GM19328 (cell line): ENCODE measurements around the gene UHRF1.
"Not testable (repeated sequence)": the region's sequence is repeated elsewhere in the genome, so short reads cannot be mapped to it uniquely, and the experiment has no call there.

Source experiments
- ATAC-seq: cut with Tn5 transposase; IDR thresholded peaks from one replicate; pipeline ENCODE4 v1.9.1; 2021; ENCODE audit warnings: mild to moderate bottlenecking, moderate library complexity; ENCODE audit not compliant: unreplicated experiment

Gene UHRF1

DNA sequence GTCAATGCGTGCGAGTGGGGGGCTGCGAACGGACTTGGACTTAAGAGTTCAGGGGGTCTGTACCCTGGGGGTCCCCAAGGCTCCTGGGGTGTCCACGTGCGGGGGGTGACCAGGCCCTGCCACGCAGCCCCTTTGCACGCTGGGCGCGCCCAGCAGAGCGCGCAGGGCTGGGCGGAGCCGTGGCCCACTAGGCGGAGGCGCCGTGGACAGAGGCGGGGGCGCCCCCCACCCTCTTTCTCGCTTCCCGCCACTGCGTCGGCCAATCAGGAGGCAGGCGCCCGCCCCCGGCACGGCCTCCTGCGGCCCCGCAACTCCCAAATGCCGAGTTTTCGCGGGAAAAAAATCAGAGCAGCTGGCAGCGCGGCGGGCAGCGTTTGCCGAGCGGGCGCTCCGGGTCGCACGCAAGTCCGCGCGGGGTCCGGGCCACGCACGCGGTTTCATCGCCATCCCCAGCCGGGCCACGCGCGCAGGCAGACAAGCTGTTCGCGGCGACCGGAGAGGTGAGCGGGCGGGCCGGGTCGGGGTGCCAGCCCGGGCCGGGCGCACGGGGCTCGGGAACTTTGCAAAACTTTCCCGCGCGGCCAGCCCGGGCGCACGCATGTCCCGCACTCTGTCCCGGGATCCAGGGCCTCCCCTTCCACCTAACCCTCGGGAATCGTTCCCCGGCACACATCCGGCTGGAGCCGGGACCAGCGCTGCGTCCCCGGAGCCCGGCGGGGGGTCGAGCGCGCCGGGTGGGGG lies at the start of gene UHRF1:
Gene UHRF1 (plus strand): TSS at position 346 of the 741 bp plus-strand sequence. CDS start 1,385 bp downstream, outside the sequence.
- no peak for ATAC-seq

GRCh38 chr19:4859697-4860096 lies 49.6 kb upstream of the UHRF1 start:
- no peak for ATAC-seq

DNA sequence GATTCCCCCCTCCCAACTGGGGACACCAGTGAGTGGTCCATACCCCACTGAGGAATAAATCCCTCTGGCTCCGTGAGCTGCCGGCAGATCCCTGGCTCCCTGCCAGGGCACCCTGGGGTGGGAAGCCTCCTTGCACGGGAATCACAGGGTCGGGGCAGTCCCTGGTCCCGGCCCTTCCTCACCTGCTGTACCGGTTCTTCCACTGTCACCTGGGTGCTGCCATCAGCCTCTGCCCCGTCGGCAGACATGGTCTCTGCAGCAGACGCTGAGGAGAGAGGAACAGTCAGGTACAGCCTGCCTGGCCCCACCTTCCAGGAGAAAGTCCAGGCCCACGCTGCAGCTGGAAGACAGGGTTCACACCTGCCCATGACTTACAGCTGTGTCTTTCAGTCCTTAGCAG lies 48.2 kb upstream of the UHRF1 start:
- ATAC-seq, result no peak

DNA sequence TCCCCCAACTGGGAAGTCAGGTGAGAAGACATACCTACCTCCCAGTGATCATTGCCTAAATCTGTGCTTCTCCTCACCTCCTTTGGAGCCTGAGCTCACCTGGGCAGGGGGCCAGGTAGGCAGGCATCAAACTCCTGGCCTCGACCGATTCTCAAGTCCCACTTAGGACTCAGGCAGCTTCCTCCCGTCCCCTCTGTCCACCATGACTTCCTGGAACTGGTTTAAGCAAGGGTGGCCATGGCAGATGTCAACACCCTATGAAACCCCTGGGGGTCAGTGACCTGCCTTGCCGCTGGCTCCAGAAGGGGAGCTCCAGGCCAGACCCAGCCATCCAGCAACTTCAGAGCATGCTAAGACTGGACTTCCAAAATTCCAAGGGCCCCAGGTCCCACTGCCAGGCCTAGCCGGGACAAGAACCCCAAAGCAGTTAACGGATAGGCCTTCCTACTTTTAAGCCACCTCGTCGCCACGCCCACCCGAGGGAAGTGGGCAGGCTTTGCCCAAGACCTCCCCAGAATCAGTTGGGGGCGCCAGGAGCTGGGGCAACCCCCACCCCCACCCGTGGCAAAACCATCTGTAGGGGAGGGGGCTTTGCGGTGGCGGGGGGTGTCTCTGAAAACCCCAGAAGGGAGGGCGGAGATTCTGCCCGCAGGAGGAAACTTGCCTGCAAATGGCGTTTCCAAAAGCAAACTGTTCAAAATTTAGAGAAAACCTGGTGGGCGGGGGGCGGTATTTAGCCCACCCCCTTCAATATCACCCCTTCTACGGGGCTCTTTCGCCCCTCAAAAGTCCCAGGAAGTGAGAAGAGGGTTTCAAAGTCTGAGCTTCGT lies 42.5 kb upstream of the UHRF1 start:
- ATAC-seq, result no peak

GRCh38 chr19:4867534-4868285 lies 41.6 kb upstream of the UHRF1 start, which contains the start of gene PLIN3:
Gene PLIN3 (minus strand): TSS chr19:4867667. CDS start chr19:4861394, 6,273 bp downstream.
- peak; percentile 59 for ATAC-seq

DNA sequence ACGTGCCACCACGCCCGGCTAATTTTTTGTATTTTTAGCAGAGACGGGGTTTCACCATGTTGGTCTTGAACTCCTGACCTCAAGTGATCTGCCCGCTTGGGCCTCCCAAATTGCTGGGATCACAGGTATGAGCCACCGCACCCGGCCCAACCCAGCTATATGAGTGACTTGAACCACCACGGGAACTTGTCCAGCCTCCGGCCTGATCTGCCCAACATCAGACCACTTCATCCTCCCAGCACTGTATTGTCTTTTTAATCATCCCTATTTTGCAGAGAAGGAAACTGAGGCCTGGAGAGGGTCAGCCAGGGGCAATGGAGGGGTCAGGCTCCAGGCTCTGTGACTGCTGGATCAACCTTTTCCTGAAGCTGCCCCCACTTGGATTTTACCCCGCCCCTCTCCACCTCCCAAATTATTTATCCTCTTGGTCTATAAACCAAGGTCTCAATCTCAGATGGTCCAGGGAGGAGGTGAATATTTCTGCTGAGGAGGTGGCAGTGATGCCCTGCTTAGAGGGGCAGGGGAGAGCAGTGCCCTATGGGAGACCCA lies 40.9 kb upstream of the UHRF1 start:
- no peak for ATAC-seq

DNA sequence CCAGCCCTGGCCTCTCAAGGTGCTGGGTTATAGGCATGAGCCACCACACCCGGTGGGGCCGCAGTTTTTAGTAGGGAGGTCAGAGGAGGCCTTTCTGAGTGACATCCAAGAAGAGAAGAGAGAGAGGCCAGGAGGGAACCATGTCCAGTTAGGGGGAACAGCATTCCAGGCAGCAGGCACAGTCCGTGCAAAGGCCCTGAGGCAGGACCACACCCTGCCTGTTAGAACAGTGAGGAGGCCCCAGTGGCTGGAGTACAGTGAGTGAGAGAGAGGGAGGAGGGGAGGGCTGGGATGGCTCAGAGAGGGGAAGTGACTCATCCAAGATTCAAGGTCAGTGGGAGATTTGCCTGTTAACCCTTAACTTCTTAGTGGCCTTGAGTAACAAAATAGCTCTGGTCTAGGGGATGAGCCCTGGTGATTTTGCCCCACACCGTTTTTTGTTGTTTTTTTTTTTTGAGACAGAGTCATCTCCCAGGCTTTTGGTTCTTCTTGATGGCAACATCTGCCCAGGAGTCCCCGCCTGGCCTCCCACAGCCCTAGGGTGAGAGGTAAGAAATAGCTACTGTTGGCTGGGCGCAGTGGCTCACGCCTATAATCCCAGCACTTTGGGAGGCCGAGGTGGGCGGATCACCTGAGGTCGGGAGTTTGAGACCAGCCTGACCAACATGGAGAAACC lies 39.1 kb upstream of the UHRF1 start:
- no peak for ATAC-seq

GRCh38 chr19:4871711-4872110 lies 37.6 kb upstream of the UHRF1 start:
- no peak for ATAC-seq

DNA sequence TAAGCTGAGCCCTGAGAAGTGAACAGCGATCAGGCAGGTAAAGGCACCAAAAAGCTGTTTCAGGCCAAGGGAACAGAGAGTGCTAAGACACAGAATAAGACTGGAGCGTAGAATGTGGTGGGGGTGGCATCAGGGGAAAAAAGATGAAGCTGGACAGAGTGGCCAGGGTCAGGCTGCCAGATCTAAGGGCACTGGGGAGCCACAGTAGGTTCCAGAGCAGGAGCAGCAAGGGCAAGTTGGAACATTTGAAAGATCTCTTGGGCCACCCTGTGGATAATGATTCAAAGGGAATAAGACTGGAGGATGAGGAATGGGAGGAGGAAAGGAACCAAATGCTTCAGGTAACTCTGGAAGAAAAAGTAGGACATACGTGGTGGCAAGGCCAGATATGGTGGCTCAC lies 35.4 kb upstream of the UHRF1 start:
- ATAC-seq, result no peak

- no peak for ATAC-seq
Measured at GRCh38 chr19:4877753-4878490, 31.4 kb upstream of the UHRF1 start.

DNA sequence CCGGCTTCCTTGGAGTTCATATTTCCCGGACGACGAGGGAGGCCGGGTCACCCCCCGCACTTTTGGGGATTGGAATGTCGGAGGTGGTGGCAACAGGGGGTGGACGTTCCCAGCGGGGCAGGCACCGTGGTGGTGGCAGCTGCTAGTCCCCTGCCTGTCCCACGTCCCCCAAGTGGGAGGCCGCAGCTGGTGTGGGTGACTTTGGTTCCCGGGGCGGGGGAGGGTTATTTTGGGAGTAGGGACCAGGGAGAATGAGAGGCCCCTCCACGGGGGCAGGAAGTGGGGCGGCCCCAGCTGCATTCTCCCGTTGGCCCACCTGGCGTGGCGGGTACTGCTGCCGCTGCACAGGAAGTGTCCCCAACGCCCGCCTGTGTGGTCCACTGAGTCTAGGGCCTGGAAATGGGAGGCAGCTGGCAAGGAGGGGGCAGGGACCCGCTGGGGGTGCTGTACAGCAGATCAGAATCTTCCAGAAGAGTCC lies 30.8 kb upstream of the UHRF1 start:
- ATAC-seq, result no peak

DNA sequence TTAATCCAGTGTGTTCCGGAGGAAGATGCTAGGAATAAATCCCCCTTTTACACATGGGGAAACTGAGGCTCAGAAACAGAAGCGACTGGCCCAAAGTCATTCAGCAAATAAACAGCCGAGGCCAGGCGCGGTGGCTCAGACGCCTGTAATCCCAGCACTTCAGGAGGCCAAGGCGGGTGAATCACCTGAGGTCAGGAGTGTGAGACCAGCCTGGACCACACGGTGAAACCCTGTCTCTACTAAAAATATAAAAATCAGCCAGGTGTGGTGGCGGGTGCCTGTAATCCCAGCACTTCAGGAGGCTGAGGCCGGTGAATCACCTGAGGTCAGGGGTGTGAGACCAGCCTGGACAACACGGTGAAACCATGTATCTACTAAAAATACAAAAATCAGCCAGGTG lies 30.3 kb upstream of the UHRF1 start:
- ATAC-seq, result no peak

DNA sequence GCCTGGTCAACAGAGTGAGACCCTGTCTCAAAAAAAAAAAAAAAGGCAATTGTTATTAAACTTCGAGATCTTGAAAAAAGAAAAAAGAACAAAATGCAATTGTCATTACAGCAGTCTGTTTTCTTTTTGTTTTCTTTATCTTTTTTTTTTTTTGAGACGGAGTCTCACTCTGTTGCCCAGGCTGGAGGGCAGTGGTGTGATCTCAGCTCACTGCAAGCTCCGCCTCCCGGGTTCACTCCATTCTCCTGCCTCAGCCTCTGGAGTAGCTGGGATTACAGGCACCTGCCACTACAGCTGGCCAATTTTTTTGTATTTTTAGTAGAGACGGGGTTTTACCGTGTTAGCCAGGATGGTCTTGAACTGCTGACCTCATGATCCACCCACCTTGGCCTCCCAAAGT lies 26.4 kb upstream of the UHRF1 start:
- ATAC-seq, result not testable (repeated sequence)

DNA sequence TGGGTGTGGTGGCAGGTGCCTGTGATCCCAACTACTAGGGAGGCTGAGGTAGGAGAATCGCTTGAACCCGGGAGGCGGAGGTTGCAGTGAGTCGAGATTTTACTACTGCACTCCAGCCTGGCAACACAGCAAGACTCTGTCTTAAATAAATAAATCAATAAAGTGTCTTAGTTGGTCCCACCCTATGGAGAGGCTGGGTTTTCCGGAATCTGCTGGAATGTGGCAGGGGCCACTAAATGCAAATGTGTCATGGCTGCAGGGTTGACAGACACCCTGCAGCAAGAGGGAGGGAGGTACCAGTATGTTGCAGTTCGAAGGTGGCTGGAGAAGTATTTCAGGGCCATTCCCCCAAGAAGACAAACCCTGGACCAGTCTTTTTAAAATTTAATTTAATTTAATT lies 24.3 kb upstream of the UHRF1 start:
- not testable (repeated sequence) for ATAC-seq

GRCh38 chr19:4887803-4888202 lies 21.5 kb upstream of the UHRF1 start:
- ATAC-seq, result not testable (repeated sequence)

- ATAC-seq, result no peak
Measured at GRCh38 chr19:4889034-4889815, 20.1 kb upstream of the UHRF1 start.

- ATAC-seq, result no peak
Measured at GRCh38 chr19:4891066-4891465, 18.2 kb upstream of the UHRF1 start.

GRCh38 chr19:4892962-4893361 lies 16.3 kb upstream of the UHRF1 start:
- not testable (repeated sequence) for ATAC-seq

DNA sequence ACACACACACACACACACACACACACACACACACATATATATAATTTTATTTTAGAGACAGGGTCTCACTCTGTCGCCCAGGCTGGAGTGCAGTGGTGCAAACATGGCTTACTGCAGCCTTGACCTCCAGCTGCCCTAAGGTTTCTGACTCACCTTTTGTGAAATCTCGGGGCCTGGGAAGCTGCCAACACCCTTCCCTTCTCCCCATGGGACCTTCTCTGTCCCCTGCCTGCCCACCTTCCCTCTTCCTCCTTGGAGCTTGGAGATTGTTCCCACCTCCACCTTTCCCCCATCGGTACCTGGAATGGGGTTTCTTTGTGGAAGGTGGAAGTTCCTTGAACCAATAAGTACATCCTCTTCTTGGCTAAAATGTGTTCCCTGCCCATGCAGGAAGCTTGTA lies 12.9 kb upstream of the UHRF1 start:
- ATAC-seq, result no peak
